IMR-90 (cell line): ENCODE results near the gene PPP2R5E. TPM values are rescaled to one million over a fixed set of nuclear protein-coding genes. Genes with fewer than 3 reads are reported as not detected.

Experiments used
- ATAC-seq: fragments of 200-7000 bp; cut with Tn5 transposase; 2 replicates; pipeline ENCODE4 v1.9.1; 2020; ENCODE audit warnings: low read depth, mild to moderate bottlenecking, moderate library complexity
- BruUV-seq: library from RNA; stranded (reverse); fragments of 400-500 nt; replicated peaks from 2 replicates; lab custom pipeline; 2021; lab: Mats Ljungman, UMichigan
- CTCF ChIA-PET: fragments of 300-600 bp; formaldehyde crosslinking; extraction: SDS; loops from one replicate; lab custom pipeline; 2021; ENCODE audit warnings: antibody characterized with exemption; lab: Yijun Ruan, JAX
- POLR2A ChIA-PET: fragments of 300-600 bp; sonication (Branson Sonifier 250); formaldehyde crosslinking; loops from one replicate; lab custom pipeline; 2022; ENCODE audit warnings: antibody characterized with exemption; ENCODE audit not compliant: unreplicated experiment; lab: Charles Lee
- DNase-seq: peaks from one replicate; pipeline ENCODE4 v3.0.0; 2013
- H2AFZ ChIP-seq: replicated peaks from 2 replicates; pipeline ENCODE3; 2013; ENCODE audit warnings: low read length, mild to moderate bottlenecking; ENCODE audit not compliant: poor library complexity
- H2AK5ac ChIP-seq: 2 replicates; pipeline ENCODE4 v1.6.1; 2013; ENCODE audit warnings: low read depth, low read length, inconsistent platforms
- H2AK9ac ChIP-seq: replicated peaks from 2 replicates; pipeline ENCODE3; 2013; ENCODE audit warnings: mild to moderate bottlenecking, low read depth, low read length, moderate library complexity; ENCODE audit not compliant: poor library complexity
- H2BK120ac ChIP-seq: 2 replicates; pipeline ENCODE4 v1.6.1; 2013; ENCODE audit warnings: low read depth, low read length, inconsistent platforms
- H2BK15ac ChIP-seq: 3 replicates; pipeline ENCODE4 v1.6.1; 2013; ENCODE audit warnings: low read depth, low read length, inconsistent platforms
- H2BK20ac ChIP-seq: 2 replicates; pipeline ENCODE4 v1.6.1; 2013; ENCODE audit warnings: low read depth, mild to moderate bottlenecking, inconsistent platforms, low read length, moderate library complexity
- H2BK5ac ChIP-seq: 2 replicates; pipeline ENCODE4 v1.6.1; 2013; ENCODE audit warnings: mild to moderate bottlenecking, low read depth, low read length, inconsistent platforms; ENCODE audit not compliant: poor library complexity, severe bottlenecking
- H3K14ac ChIP-seq: replicated peaks from 2 replicates; pipeline ENCODE4 v1.6.1; 2013; ENCODE audit warnings: low read depth, low read length, inconsistent platforms
- H3K18ac ChIP-seq: 2 replicates; pipeline ENCODE4 v1.6.1; 2013; ENCODE audit warnings: low read depth, low read length, control low read depth
- H3K23ac ChIP-seq: 2 replicates; pipeline ENCODE4 v1.6.1; 2013; ENCODE audit warnings: low read depth, low read length, inconsistent platforms
- H3K27ac ChIP-seq: 2 replicates; pipeline ENCODE4 v1.5.1; 2013; ENCODE audit warnings: mild to moderate bottlenecking, control low read depth, low read length; ENCODE audit not compliant: insufficient read depth
- H3K27me3 ChIP-seq: 2 replicates; pipeline ENCODE4 v1.6.1; 2013; ENCODE audit warnings: low read length; ENCODE audit not compliant: control insufficient read depth, insufficient read depth
- H3K36me3 ChIP-seq: 2 replicates; pipeline ENCODE4 v1.6.1; 2013; ENCODE audit warnings: low read length, mixed read lengths; ENCODE audit not compliant: control insufficient read depth, insufficient read depth
- H3K4ac ChIP-seq: 2 replicates; pipeline ENCODE4 v1.6.1; 2013; ENCODE audit warnings: low read depth, low read length, inconsistent platforms
- H3K4me1 ChIP-seq: 2 replicates; pipeline ENCODE4 v1.6.1; 2013; ENCODE audit warnings: low read length, mixed read lengths; ENCODE audit not compliant: control insufficient read depth, insufficient read depth
- H3K4me2 ChIP-seq: 2 replicates; pipeline ENCODE4 v1.6.1; 2013; ENCODE audit warnings: low read depth, mild to moderate bottlenecking, control low read depth, low read length, moderate library complexity
- H3K4me3 ChIP-seq: 2 replicates; pipeline ENCODE4 v1.5.1; 2013; ENCODE audit warnings: low read depth, mild to moderate bottlenecking, control low read depth, low read length, moderate library complexity; ENCODE audit not compliant: insufficient read depth
- H3K56ac ChIP-seq: 2 replicates; pipeline ENCODE4 v1.6.1; 2013; ENCODE audit warnings: low read length, inconsistent platforms; ENCODE audit not compliant: insufficient read depth; ENCODE audit errors: extremely low read depth
- H3K79me1 ChIP-seq, 2 experiments: 2 replicates each; pipeline ENCODE4 v1.6.1; 2013; ENCODE audit warnings: low read length in 2 of 2, inconsistent platforms in 1 of 2, low read depth in 1 of 2
- H3K9ac ChIP-seq: 2 replicates; pipeline ENCODE4 v1.6.1; 2013; ENCODE audit warnings: low read depth, low read length, control low read depth
- H3K9me1 ChIP-seq: 2 replicates; pipeline ENCODE4 v1.6.1; 2013; ENCODE audit warnings: low read length, inconsistent platforms; ENCODE audit not compliant: insufficient read depth
- H3K9me3 ChIP-seq: 2 replicates; pipeline ENCODE4 v1.6.1; 2013; ENCODE audit warnings: low read length; ENCODE audit not compliant: control insufficient read depth, insufficient read depth
- H4K20me1 ChIP-seq: 2 replicates; pipeline ENCODE4 v1.6.1; 2013; ENCODE audit warnings: low read length, inconsistent platforms; ENCODE audit not compliant: insufficient read depth
- H4K5ac ChIP-seq: 2 replicates; pipeline ENCODE4 v1.6.1; 2013; ENCODE audit warnings: mild to moderate bottlenecking, low read depth, low read length, control low read depth
- H4K8ac ChIP-seq, 2 experiments: 2 replicates each; pipeline ENCODE4 v1.6.1; 2013; ENCODE audit warnings: low read depth in 2 of 2, low read length in 2 of 2, control low read depth in 1 of 2, inconsistent platforms in 1 of 2
- H4K91ac ChIP-seq: 2 replicates; pipeline ENCODE4 v1.6.1; 2013; ENCODE audit warnings: low read depth, low read length, inconsistent platforms; ENCODE audit not compliant: insufficient read depth
- BHLHE40 ChIP-seq: fragments of 150-350 bp; IDR thresholded peaks from 2 replicates; pipeline ENCODE4 v1.6.1; 2016; ENCODE audit warnings: mild to moderate bottlenecking, low read depth, low read length
- CEBPB ChIP-seq: IDR thresholded peaks from 2 replicates; pipeline ENCODE4 v1.6.1; 2012; ENCODE audit warnings: low read depth, low read length, improper control_type of control experiment
- CHD1 ChIP-seq: IDR thresholded peaks from 2 replicates; pipeline ENCODE4 v1.6.1; 2012; ENCODE audit warnings: low read depth, low read length, improper control_type of control experiment
- FOS ChIP-seq: fragments of 150-350 bp; IDR thresholded peaks from 2 replicates; pipeline ENCODE4 v1.6.1; 2016; ENCODE audit warnings: low read depth, low read length
- MAFK ChIP-seq: IDR thresholded peaks from 2 replicates; pipeline ENCODE4 v1.6.1; 2012; ENCODE audit warnings: low read depth, low read length, improper control_type of control experiment
- MAZ ChIP-seq: IDR thresholded peaks from 2 replicates; pipeline ENCODE4 v1.6.1; 2012; ENCODE audit warnings: low read depth, mild to moderate bottlenecking, low read length, improper control_type of control experiment, moderate library complexity, borderline replicate concordance
- MXI1 ChIP-seq: IDR thresholded peaks from 2 replicates; pipeline ENCODE4 v1.6.1; 2012; ENCODE audit warnings: low read depth, mild to moderate bottlenecking, low read length, moderate library complexity, borderline replicate concordance
- NFE2L2 ChIP-seq: fragments of 150-350 bp; IDR thresholded peaks from 2 replicates; pipeline ENCODE4 v1.6.1; 2016; ENCODE audit warnings: low read depth, mild to moderate bottlenecking, low read length
- POLR2A ChIP-seq: IDR thresholded peaks from 2 replicates; pipeline ENCODE4 v1.6.1; 2012; ENCODE audit warnings: mild to moderate bottlenecking, low read depth, low read length
- RAD21 ChIP-seq: IDR thresholded peaks from 2 replicates; pipeline ENCODE4 v1.6.1; 2012; ENCODE audit warnings: low read length, improper control_type of control experiment
- RCOR1 ChIP-seq: IDR thresholded peaks from 2 replicates; pipeline ENCODE4 v1.6.1; 2012; ENCODE audit warnings: mild to moderate bottlenecking, low read length, improper control_type of control experiment; ENCODE audit not compliant: insufficient replicate concordance
- RFX5 ChIP-seq: IDR thresholded peaks from 2 replicates; pipeline ENCODE4 v1.8.0; 2012; ENCODE audit warnings: low read depth, mild to moderate bottlenecking, low read length, moderate library complexity
- SMC3 ChIP-seq: fragments of 150-350 bp; IDR thresholded peaks from 2 replicates; pipeline ENCODE4 v1.6.1; 2016; ENCODE audit warnings: low read depth, mild to moderate bottlenecking, antibody characterized with exemption, low read length, moderate library complexity
- WGBS, 2 experiments: methylation state at CpG; one replicate each; pipeline versions ENCODE4 v1.1.5 to v1.1.7; 2013; ENCODE audit warnings: missing lambda C conversion rate in 2 of 2; ENCODE audit not compliant: insufficient read length in 1 of 2; ENCODE audit errors: extremely low coverage in 2 of 2; 5-methylcytosine and 5-hydroxymethylcytosine counted together
- dilution Hi-C: fragments of 300-500 bp; cut with HindIII; formaldehyde crosslinking; loops from one replicate; pipeline ENCODE4 v1.14.3; 2018; ENCODE audit warnings: low sequenced_read_pairs; ENCODE audit not compliant: unreplicated experiment
- in situ Hi-C: fragments of 300-500 bp; cut with MboI; formaldehyde crosslinking; loops from 3 replicates; pipeline ENCODE4 v1.14.3; 2019; ENCODE audit warnings: low sequenced_read_pairs, inconsistent platforms, mixed read lengths
- intact Hi-C: fragments of 100-400 bp; cut with micrococcal nuclease; formaldehyde crosslinking; loops from 2 replicates; pipeline ENCODE4 v1.10.0; 2022
- polyA plus RNA-seq, 3 experiments: library from polyadenylated mRNA; depleted of rRNA; stranded (reverse); fragments of >200 nt; gene quantifications; 2 replicates each; pipeline ENCODE4 v1.2.3, GENCODE V29; 2012; ENCODE audit warnings: low replicate concordance in 1 of 3
- total RNA-seq: library from RNA; depleted of rRNA; stranded (reverse); fragments of >200 nt; gene quantifications from 2 replicates; pipeline ENCODE4 v1.2.3, GENCODE V29; 2012
- TF ChIP-seq, protein P1 (sequence below): fragments of 150-350 bp; IDR thresholded peaks from 2 replicates; pipeline ENCODE4 v1.6.1; 2016; ENCODE audit warnings: low read depth, mild to moderate bottlenecking, low read length, moderate library complexity, borderline replicate concordance
- TF ChIP-seq, protein P2 (sequence below): conservative IDR thresholded peaks from 2 replicates; pipeline ENCODE4 v1.5.1; 2012; ENCODE audit warnings: mild to moderate bottlenecking, low read depth, low read length, improper control_type of control experiment
- TF ChIP-seq, protein P3 (sequence below): fragments of 150-350 bp; IDR thresholded peaks from 2 replicates; pipeline ENCODE4 v1.6.1; 2017; ENCODE audit warnings: mild to moderate bottlenecking, antibody characterized with exemption, low read length, low read depth

Gene PPP2R5E
- total and polyA plus RNA-seq, 2 of the 4 experiments (the other 2 are of a cell fraction), result 9.7 to 12.2 TPM

DNA sequence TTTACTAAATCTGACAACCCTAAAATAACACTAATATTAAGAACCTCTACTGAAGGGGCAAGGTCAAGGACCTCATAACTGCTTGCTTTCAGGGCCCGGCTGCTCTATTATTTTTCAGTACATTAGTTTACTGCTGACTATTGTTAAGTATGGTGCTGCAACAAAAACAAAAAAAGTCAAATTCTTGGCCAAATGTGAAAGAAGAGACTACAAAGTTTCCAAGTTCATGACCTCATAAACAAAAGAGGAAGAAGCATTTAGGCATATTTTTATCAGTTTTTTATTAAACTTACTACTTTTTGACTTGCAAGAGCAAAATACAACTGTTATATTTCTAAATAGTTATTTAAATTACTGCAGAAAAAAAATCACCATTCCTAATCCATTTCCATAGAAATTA lies 114.7 kb downstream of the PPP2R5E start:
- intact Hi-C loops, result no loop called here
- H2AFZ ChIP-seq, result no peak overlapping the region
- WGBS, 2 experiments, result no CpG with 5 or more reads among the region's 1 CpG
- no peak overlapping the region for H4K91ac ChIP-seq
- H3K9ac ChIP-seq, result no peak overlapping the region
- H3K14ac ChIP-seq, result no peak overlapping the region
- peaks cover 20% of the 10 kb centered on the region for H4K20me1 ChIP-seq
- H3K79me1 ChIP-seq, result peaks cover 34 to 53% of the 10 kb centered on the region in 2 experiments
- no peaks in the 10 kb centered on the region for H3K9me1 ChIP-seq
- no peaks in the 10 kb centered on the region for H3K9me3 ChIP-seq
- DNase-seq (no peak), ATAC-seq (no peak)
- no peak overlapping the region for H3K23ac ChIP-seq
- CTCF ChIA-PET, result no interaction called here
- no peak overlapping the region for H3K4me2 ChIP-seq
- dilution Hi-C loops, result no loop called here
- H2BK15ac ChIP-seq, result no peak overlapping the region
- BruUV-seq, result no TSS peak
- no peak for TF ChIP-seq RFX5
- no peak for TF ChIP-seq BHLHE40
- TF ChIP-seq, protein P1, sequence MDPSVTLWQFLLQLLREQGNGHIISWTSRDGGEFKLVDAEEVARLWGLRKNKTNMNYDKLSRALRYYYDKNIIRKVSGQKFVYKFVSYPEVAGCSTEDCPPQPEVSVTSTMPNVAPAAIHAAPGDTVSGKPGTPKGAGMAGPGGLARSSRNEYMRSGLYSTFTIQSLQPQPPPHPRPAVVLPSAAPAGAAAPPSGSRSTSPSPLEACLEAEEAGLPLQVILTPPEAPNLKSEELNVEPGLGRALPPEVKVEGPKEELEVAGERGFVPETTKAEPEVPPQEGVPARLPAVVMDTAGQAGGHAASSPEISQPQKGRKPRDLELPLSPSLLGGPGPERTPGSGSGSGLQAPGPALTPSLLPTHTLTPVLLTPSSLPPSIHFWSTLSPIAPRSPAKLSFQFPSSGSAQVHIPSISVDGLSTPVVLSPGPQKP, result no peak
- no peak for TF ChIP-seq POLR2A
- TF ChIP-seq MXI1, result no peak
- TF ChIP-seq, protein P2, sequence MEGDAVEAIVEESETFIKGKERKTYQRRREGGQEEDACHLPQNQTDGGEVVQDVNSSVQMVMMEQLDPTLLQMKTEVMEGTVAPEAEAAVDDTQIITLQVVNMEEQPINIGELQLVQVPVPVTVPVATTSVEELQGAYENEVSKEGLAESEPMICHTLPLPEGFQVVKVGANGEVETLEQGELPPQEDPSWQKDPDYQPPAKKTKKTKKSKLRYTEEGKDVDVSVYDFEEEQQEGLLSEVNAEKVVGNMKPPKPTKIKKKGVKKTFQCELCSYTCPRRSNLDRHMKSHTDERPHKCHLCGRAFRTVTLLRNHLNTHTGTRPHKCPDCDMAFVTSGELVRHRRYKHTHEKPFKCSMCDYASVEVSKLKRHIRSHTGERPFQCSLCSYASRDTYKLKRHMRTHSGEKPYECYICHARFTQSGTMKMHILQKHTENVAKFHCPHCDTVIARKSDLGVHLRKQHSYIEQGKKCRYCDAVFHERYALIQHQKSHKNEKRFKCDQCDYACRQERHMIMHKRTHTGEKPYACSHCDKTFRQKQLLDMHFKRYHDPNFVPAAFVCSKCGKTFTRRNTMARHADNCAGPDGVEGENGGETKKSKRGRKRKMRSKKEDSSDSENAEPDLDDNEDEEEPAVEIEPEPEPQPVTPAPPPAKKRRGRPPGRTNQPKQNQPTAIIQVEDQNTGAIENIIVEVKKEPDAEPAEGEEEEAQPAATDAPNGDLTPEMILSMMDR, result no peak
- no peak for TF ChIP-seq CHD1
- TF ChIP-seq, protein P3, sequence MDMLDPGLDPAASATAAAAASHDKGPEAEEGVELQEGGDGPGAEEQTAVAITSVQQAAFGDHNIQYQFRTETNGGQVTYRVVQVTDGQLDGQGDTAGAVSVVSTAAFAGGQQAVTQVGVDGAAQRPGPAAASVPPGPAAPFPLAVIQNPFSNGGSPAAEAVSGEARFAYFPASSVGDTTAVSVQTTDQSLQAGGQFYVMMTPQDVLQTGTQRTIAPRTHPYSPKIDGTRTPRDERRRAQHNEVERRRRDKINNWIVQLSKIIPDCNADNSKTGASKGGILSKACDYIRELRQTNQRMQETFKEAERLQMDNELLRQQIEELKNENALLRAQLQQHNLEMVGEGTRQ, result no peak
- TF ChIP-seq RCOR1, result no peak
- TF ChIP-seq SMC3, result no peak
- TF ChIP-seq RAD21, result no peak
- no peak for TF ChIP-seq MAFK
- no peak for TF ChIP-seq FOS
- TF ChIP-seq NFE2L2, result no peak
- no peak for TF ChIP-seq MAZ
- TF ChIP-seq CEBPB, result no peak
- no peaks in the 10 kb centered on the region for H3K36me3 ChIP-seq
- H3K4ac ChIP-seq, result no peak overlapping the region
- no peak overlapping the region for H4K5ac ChIP-seq
- no peak overlapping the region for H3K27ac ChIP-seq
- no peak overlapping the region for H3K56ac ChIP-seq
- H2BK20ac ChIP-seq, result no peak overlapping the region
- no peak overlapping the region for H2AK5ac ChIP-seq
- in situ Hi-C loops, result no loop called here
- no peak overlapping the region for H2BK5ac ChIP-seq
- no peak overlapping the region for H4K8ac ChIP-seq
- H2BK120ac ChIP-seq, result no peak overlapping the region
- no peak overlapping the region for H3K18ac ChIP-seq
- no peaks in the 10 kb centered on the region for H3K4me1 ChIP-seq
- POLR2A ChIA-PET, result no interaction called here
- no peaks in the 10 kb centered on the region for H3K27me3 ChIP-seq
- H3K4me3 ChIP-seq, result no peak overlapping the region
- no peak overlapping the region for H2AK9ac ChIP-seq
